ENCODE results near the gene YPEL2.

The YPEL2 gene

GRCh38 chr17:59372138-59372751, 40.8 kb downstream of the YPEL2 start:
- Histone ChIP-seq H3K27ac (ENCODE audit: low read depth, low read length) (peak overlapping the region; percentile 85), H3K79me1 (ENCODE audit: low read length) (peaks cover 18% of the 10 kb centered on the region), H3K4me3 (ENCODE audit: low read depth, low read length) (no peak overlapping the region), H3K27me3 (ENCODE audit: insufficient read depth, low read length) (no peaks in the 10 kb centered on the region), H2BK5ac (ENCODE audit: low read depth, low read length, poor library complexity) (peak overlapping the region; percentile 18), H4K91ac (ENCODE audit: low read depth, low read length) (no peak overlapping the region), H3K23ac (ENCODE audit: low read length) (no peak overlapping the region), H3K79me2 (ENCODE audit: control insufficient read depth, insufficient read depth, low read length, poor library complexity) (peaks cover 8% of the 10 kb centered on the region), H3K9me3 (ENCODE audit: insufficient read depth, low read depth, low read length) (no peaks in the 10 kb centered on the region), H2AK5ac (ENCODE audit: low read length) (no peak overlapping the region), H4K8ac (ENCODE audit: low read depth, low read length) (no peak overlapping the region), H2BK12ac (ENCODE audit: low read length) (peak overlapping the region; percentile 27), H4K12ac (ENCODE audit: low read depth, low read length) (no peak overlapping the region), H3K4ac (ENCODE audit: low read depth, low read length) (no peak overlapping the region), H3K4me2 (ENCODE audit: low read length) (peak overlapping the region; percentile 1), H3K4me1 (ENCODE audit: control insufficient read depth in 1 of 2, insufficient read depth in 2 of 2, low read length in 2 of 2) (peaks cover 35 to 44% of the 10 kb centered on the region in 2 experiments), H3K18ac (ENCODE audit: low read length) (peak overlapping the region; percentile 19), H3K14ac (ENCODE audit: low read length) (no peak overlapping the region), H2BK120ac (ENCODE audit: insufficient read depth, low read length, poor library complexity) (peak overlapping the region; percentile 14), H3K36me3 (ENCODE audit: control insufficient read depth in 1 of 2, insufficient read depth in 2 of 2, low read length in 2 of 2) (peaks cover under 1% of the 10 kb centered on the region in 2 experiments), H3K9ac (ENCODE audit: low read length) (no peak overlapping the region), H2AFZ (ENCODE audit: insufficient read depth, low read length, poor library complexity) (no peak overlapping the region)
- no CpG with 5 or more reads among the region's 2 CpGs for WGBS (ENCODE audit: extremely low coverage, insufficient coverage, insufficient read length)
- peak; percentile 28 to 64 for DNase-seq

GRCh38 chr17:59373882-59374495, 42.5 kb downstream of the YPEL2 start:
- peak overlapping the region; percentile 64 for H2AK5ac ChIP-seq (ENCODE audit: low read length)
- H3K4me3 ChIP-seq (ENCODE audit: low read depth, low read length), result no peak overlapping the region
- WGBS (ENCODE audit: extremely low coverage, insufficient coverage, insufficient read length), result no CpG with 5 or more reads among the region's 5 CpGs
- H4K8ac ChIP-seq (ENCODE audit: low read depth, low read length), result no peak overlapping the region
- no peak overlapping the region for H2BK120ac ChIP-seq (ENCODE audit: insufficient read depth, low read length, poor library complexity)
- H2BK12ac ChIP-seq (ENCODE audit: low read length), result no peak overlapping the region
- H3K27me3 ChIP-seq (ENCODE audit: insufficient read depth, low read length), result no peaks in the 10 kb centered on the region
- no peak overlapping the region for H4K91ac ChIP-seq (ENCODE audit: low read depth, low read length)
- no peak overlapping the region for H2BK5ac ChIP-seq (ENCODE audit: low read depth, low read length, poor library complexity)
- no peak overlapping the region for H2AFZ ChIP-seq (ENCODE audit: insufficient read depth, low read length, poor library complexity)
- no peak overlapping the region for H3K14ac ChIP-seq (ENCODE audit: low read length)
- peaks cover 31 to 42% of the 10 kb centered on the region in 2 experiments for H3K4me1 ChIP-seq (ENCODE audit: control insufficient read depth in 1 of 2, insufficient read depth in 2 of 2, low read length in 2 of 2)
- H3K4me2 ChIP-seq (ENCODE audit: low read length), result no peak overlapping the region
- no peak overlapping the region for H3K18ac ChIP-seq (ENCODE audit: low read length)
- no peaks in the 10 kb centered on the region for H3K9me3 ChIP-seq (ENCODE audit: insufficient read depth, low read depth, low read length)
- no peak overlapping the region for H3K27ac ChIP-seq (ENCODE audit: low read depth, low read length)
- H3K9ac ChIP-seq (ENCODE audit: low read length), result no peak overlapping the region
- no peak overlapping the region for H3K23ac ChIP-seq (ENCODE audit: low read length)
- peak in 1 of 2 donors; percentile 33 for DNase-seq
- H3K4ac ChIP-seq (ENCODE audit: low read depth, low read length), result no peak overlapping the region
- H3K36me3 ChIP-seq (ENCODE audit: control insufficient read depth in 1 of 2, insufficient read depth in 2 of 2, low read length in 2 of 2), result peaks cover 3% of the 10 kb centered on the region in 2 experiments
- peaks cover 14% of the 10 kb centered on the region for H3K79me1 ChIP-seq (ENCODE audit: low read length)
- no peak overlapping the region for H4K12ac ChIP-seq (ENCODE audit: low read depth, low read length)
- peaks cover 8% of the 10 kb centered on the region for H3K79me2 ChIP-seq (ENCODE audit: control insufficient read depth, insufficient read depth, low read length, poor library complexity)

GRCh38 chr17:59374612-59375011, 43.2 kb downstream of the YPEL2 start:
- Histone ChIP-seq H3K36me3 (ENCODE audit: control insufficient read depth in 1 of 2, insufficient read depth in 2 of 2, low read length in 2 of 2) (peaks cover 3% of the 10 kb centered on the region in 2 experiments), H4K91ac (ENCODE audit: low read depth, low read length) (no peak overlapping the region), H2BK12ac (ENCODE audit: low read length) (no peak overlapping the region), H3K79me1 (ENCODE audit: low read length) (peaks cover 16% of the 10 kb centered on the region), H3K18ac (ENCODE audit: low read length) (no peak overlapping the region), H2AFZ (ENCODE audit: insufficient read depth, low read length, poor library complexity) (no peak overlapping the region), H3K23ac (ENCODE audit: low read length) (no peak overlapping the region), H3K9ac (ENCODE audit: low read length) (no peak overlapping the region), H4K12ac (ENCODE audit: low read depth, low read length) (no peak overlapping the region), H3K79me2 (ENCODE audit: control insufficient read depth, insufficient read depth, low read length, poor library complexity) (peaks cover 4% of the 10 kb centered on the region), H4K8ac (ENCODE audit: low read depth, low read length) (no peak overlapping the region), H3K27ac (ENCODE audit: low read depth, low read length) (no peak overlapping the region), H3K14ac (ENCODE audit: low read length) (no peak overlapping the region), H3K27me3 (ENCODE audit: insufficient read depth, low read length) (no peaks in the 10 kb centered on the region), H2BK5ac (ENCODE audit: low read depth, low read length, poor library complexity) (no peak overlapping the region), H3K9me3 (ENCODE audit: insufficient read depth, low read depth, low read length) (no peaks in the 10 kb centered on the region), H2BK120ac (ENCODE audit: insufficient read depth, low read length, poor library complexity) (no peak overlapping the region), H3K4ac (ENCODE audit: low read depth, low read length) (no peak overlapping the region), H3K4me2 (ENCODE audit: low read length) (no peak overlapping the region), H2AK5ac (ENCODE audit: low read length) (no peak overlapping the region), H3K4me3 (ENCODE audit: low read depth, low read length) (no peak overlapping the region), H3K4me1 (ENCODE audit: control insufficient read depth in 1 of 2, insufficient read depth in 2 of 2, low read length in 2 of 2) (peaks cover 30 to 43% of the 10 kb centered on the region in 2 experiments)
- no peak for DNase-seq
- WGBS (ENCODE audit: extremely low coverage, insufficient coverage, insufficient read length), result no CpG with 5 or more reads among the region's 4 CpGs

GRCh38 chr17:59375857-59376256, 44.4 kb downstream of the YPEL2 start:
- no peak overlapping the region for H2AK5ac ChIP-seq (ENCODE audit: low read length)
- no peak overlapping the region for H2AFZ ChIP-seq (ENCODE audit: insufficient read depth, low read length, poor library complexity)
- H3K4me2 ChIP-seq (ENCODE audit: low read length), result no peak overlapping the region
- no peak for DNase-seq
- no peak overlapping the region for H3K14ac ChIP-seq (ENCODE audit: low read length)
- H2BK120ac ChIP-seq (ENCODE audit: insufficient read depth, low read length, poor library complexity), result no peak overlapping the region
- H3K4me3 ChIP-seq (ENCODE audit: low read depth, low read length), result no peak overlapping the region
- H3K27me3 ChIP-seq (ENCODE audit: insufficient read depth, low read length), result no peaks in the 10 kb centered on the region
- H4K12ac ChIP-seq (ENCODE audit: low read depth, low read length), result no peak overlapping the region
- H3K36me3 ChIP-seq (ENCODE audit: control insufficient read depth in 1 of 2, insufficient read depth in 2 of 2, low read length in 2 of 2), result peaks cover 3% of the 10 kb centered on the region in 2 experiments
- no peak overlapping the region for H3K18ac ChIP-seq (ENCODE audit: low read length)
- no peak overlapping the region for H2BK5ac ChIP-seq (ENCODE audit: low read depth, low read length, poor library complexity)
- H3K4ac ChIP-seq (ENCODE audit: low read depth, low read length), result no peak overlapping the region
- no peak overlapping the region for H3K9ac ChIP-seq (ENCODE audit: low read length)
- H3K79me2 ChIP-seq (ENCODE audit: control insufficient read depth, insufficient read depth, low read length, poor library complexity), result no peaks in the 10 kb centered on the region
- H3K27ac ChIP-seq (ENCODE audit: low read depth, low read length), result no peak overlapping the region
- H3K79me1 ChIP-seq (ENCODE audit: low read length), result peaks cover 14% of the 10 kb centered on the region
- H3K4me1 ChIP-seq (ENCODE audit: control insufficient read depth in 1 of 2, insufficient read depth in 2 of 2, low read length in 2 of 2), result peaks cover 28 to 37% of the 10 kb centered on the region in 2 experiments
- H4K8ac ChIP-seq (ENCODE audit: low read depth, low read length), result no peak overlapping the region
- no peak overlapping the region for H2BK12ac ChIP-seq (ENCODE audit: low read length)
- no peak overlapping the region for H3K23ac ChIP-seq (ENCODE audit: low read length)
- no peak overlapping the region for H4K91ac ChIP-seq (ENCODE audit: low read depth, low read length)
- H3K9me3 ChIP-seq (ENCODE audit: insufficient read depth, low read depth, low read length), result no peaks in the 10 kb centered on the region
